ENCODE results near the gene IMPG1.

IMPG1 gene

DNA sequence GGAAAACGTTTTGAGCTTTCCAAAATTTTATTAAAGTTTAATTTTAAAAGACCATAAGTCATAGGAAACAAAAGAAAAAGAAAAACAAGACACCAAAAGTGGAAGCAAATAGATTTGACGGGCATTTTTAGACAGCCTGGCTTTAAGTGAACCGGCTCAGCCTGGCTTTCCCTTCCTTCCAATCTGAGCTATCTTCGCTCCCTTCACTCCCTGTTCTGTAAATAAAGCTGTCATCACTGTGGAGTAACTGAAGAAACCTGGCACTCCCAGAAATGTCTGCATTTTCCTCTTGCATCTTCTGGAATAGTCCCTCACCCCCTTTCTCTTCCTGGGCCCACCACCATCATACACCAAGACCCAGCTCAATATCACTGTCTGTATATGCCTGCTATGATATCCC lies 131.9 kb downstream of the IMPG1 start:
- TF ChIP-seq, protein P1, sequence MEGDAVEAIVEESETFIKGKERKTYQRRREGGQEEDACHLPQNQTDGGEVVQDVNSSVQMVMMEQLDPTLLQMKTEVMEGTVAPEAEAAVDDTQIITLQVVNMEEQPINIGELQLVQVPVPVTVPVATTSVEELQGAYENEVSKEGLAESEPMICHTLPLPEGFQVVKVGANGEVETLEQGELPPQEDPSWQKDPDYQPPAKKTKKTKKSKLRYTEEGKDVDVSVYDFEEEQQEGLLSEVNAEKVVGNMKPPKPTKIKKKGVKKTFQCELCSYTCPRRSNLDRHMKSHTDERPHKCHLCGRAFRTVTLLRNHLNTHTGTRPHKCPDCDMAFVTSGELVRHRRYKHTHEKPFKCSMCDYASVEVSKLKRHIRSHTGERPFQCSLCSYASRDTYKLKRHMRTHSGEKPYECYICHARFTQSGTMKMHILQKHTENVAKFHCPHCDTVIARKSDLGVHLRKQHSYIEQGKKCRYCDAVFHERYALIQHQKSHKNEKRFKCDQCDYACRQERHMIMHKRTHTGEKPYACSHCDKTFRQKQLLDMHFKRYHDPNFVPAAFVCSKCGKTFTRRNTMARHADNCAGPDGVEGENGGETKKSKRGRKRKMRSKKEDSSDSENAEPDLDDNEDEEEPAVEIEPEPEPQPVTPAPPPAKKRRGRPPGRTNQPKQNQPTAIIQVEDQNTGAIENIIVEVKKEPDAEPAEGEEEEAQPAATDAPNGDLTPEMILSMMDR (conservative IDR thresholded peaks at IDR 0.05; ENCODE audit: control insufficient read depth, insufficient read depth, low read depth, low read length): no peak
- no peak overlapping the region for H3K4me3 ChIP-seq (ENCODE audit: control insufficient read depth, low read depth, low read length)
- DNase-seq (ENCODE audit: low read depth): no peak

DNA sequence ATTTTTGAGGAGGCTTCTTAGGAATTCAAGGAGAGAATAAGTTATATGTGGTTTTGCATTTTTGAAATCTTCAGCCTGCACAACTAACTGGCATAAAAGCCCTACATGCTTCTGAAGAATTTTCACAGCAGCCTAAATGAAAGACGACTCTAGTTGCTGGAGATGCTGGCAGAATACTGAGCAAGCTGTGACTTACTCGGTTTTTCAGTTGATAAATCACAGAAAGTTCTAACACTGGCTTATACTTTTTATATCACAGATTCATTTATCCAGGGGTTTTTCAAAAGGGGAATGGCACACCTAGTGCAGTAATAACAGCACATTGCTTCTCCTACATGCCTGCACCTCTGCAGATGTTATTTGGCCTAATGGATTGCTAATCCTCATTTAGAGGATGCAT lies 134.6 kb downstream of the IMPG1 start:
- no peak overlapping the region for H3K4me3 ChIP-seq (ENCODE audit: control insufficient read depth, low read depth, low read length)
- TF ChIP-seq, protein P1 (conservative IDR thresholded peaks at IDR 0.05; ENCODE audit: control insufficient read depth, insufficient read depth, low read depth, low read length): no peak
- DNase-seq (ENCODE audit: low read depth): no peak

DNA sequence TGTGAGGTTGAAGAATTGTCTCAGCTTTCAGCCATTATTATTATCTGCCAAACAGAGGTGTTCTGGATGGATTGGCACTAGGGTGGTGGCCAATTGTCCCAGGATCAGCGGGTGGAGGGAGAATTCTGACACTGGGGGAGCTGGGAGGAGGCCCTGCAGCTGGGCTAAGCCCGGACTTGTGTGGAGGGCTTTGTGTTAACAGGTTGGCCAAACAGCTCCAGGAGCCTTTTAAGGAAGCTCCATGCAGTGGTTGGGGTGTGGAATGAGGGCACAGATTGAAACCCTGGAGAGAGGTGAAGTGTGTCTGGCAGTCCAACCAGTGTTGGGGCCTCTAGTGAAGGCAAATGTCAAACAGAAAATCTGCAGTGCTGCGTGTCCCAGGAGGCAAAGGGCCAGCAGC lies 135.8 kb downstream of the IMPG1 start:
- TF ChIP-seq, protein P1 (conservative IDR thresholded peaks at IDR 0.05; ENCODE audit: control insufficient read depth, insufficient read depth, low read depth, low read length): no peak
- no peak for DNase-seq (ENCODE audit: low read depth)
- H3K4me3 ChIP-seq (ENCODE audit: control insufficient read depth, low read depth, low read length): no peak overlapping the region

DNA sequence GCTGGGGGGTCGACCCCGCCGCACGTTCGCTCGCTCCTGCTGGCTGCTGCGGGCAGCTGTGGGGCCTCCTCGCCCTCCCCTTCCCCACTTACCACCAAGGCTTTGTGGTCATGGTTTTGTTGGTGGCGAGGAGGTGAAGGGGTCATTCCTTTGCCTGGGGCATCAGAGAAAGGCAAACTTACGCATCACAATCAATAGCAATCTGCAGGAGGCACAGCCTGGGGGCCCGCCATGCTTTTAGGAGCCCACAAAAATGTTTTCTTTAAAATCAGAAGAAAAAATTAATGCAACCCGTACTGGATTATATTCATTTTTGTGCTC lies 137.0 kb downstream of the IMPG1 start:
- peak overlapping the region; percentile 44 for H3K4me3 ChIP-seq (ENCODE audit: control insufficient read depth, low read depth, low read length)
- TF ChIP-seq, protein P1 (conservative IDR thresholded peaks at IDR 0.05; ENCODE audit: control insufficient read depth, insufficient read depth, low read depth, low read length): no peak
- no peak for DNase-seq (ENCODE audit: low read depth)

DNA sequence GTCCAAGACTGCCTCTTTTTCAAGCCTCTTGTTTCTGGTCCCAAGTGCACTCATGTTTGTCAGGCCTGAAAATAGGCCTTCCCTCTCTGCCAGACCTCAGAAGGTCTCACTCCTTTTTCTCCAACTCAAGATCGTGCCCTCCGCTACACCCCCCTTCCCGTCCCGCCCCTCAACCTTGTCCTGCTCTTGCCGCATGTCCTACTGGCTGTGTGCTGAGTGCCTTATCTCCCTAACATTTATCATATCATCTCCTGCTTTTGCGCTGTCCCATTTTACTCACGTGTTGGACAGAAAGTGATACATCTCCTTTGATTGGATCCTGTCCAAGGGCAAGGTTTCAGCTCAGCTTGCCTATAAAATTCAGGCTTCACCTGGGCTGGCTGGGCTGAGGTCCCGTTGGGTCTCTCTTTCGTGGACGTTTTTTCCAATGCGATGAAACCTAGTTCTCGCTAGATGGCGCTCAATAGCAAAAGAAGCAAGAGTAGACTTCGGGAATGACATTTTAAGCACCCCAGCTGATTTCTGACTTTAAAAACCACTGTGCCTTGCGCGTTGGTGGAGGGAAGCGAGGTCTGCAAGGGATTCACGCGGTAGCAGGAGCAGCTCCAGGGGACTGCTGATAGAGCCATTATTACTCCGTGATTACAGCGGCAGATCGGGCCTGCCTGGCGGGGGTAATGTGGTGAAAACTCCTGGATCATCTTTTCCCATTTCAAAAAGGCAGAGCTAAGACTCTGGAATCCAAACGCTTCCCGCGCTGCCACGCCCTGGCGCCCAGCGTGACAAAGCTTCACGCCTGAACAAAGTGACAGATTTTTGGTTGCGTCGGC lies 137.6 kb downstream of the IMPG1 start:
- DNase-seq (ENCODE audit: low read depth): peak; percentile 78
- TF ChIP-seq, protein P1 (conservative IDR thresholded peaks at IDR 0.05; ENCODE audit: control insufficient read depth, insufficient read depth, low read depth, low read length): peak; percentile 79
- peak overlapping the region; percentile 44 for H3K4me3 ChIP-seq (ENCODE audit: control insufficient read depth, low read depth, low read length)

DNA sequence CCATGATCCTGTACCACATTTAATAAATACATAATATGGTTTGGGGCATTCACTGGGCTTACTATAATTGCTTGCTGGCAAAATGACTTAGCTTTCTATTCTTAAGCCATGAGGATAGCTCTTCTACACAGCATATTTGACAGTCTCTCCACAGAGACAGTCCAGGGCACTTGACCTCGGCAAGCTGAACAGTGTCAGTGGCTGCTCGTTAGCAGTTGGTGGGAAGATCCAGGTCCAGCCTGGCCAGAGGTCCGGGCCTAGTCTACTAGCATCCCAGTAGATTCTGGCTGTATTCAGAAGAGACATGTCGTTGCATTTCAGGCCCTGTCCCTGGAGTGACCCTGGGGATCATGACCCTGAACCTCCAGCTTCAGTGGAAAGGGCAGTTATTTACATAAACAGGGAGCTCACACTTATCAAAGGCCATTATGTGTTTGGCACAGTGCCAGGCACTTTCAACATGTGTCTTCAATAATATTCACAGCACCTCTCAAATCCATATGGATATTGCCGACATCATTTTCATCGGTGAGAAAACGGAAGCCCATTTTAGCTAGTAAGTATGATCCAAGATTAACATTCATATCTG lies 139.0 kb downstream of the IMPG1 start:
- DNase-seq (ENCODE audit: low read depth): no peak
- H3K4me3 ChIP-seq (ENCODE audit: control insufficient read depth, low read depth, low read length): no peak overlapping the region
- TF ChIP-seq, protein P1 (conservative IDR thresholded peaks at IDR 0.05; ENCODE audit: control insufficient read depth, insufficient read depth, low read depth, low read length): no peak

Measured in fibroblast of mammary gland (primary cell).